Lower leg skin (tissue), 4 donors: ENCODE data around the gene TRPC5OS. TPM values are rescaled to one million over a fixed set of nuclear protein-coding genes. Genes with fewer than 3 reads are reported as not detected.

Experiments used
- DNase-seq, 2 donors: peaks; one replicate each; pipeline ENCODE4 v3.0.0-alpha.2; 2019; ENCODE audit warnings: low spot score in 2 of 2
- H3K4me3 ChIP-seq: fragments of 200-600 bp; sonication (generic); 2 replicates; pipeline ENCODE4 v1.5.1; 2017; ENCODE audit warnings: mild to moderate bottlenecking, low read depth; ENCODE audit not compliant: poor library complexity, severe bottlenecking
- POLR2A ChIP-seq, 2 donors: fragments of 450-650 bp; IDR thresholded peaks; one replicate each; pipeline ENCODE4 v1.6.1; 2016 to 2017; ENCODE audit warnings: antibody characterized with exemption in 2 of 2, mild to moderate bottlenecking in 1 of 2, moderate library complexity in 1 of 2
- WGBS, 2 donors: methylation state at CpG; one replicate each; pipeline ENCODE4 v1.1.5; 2018; 5-methylcytosine and 5-hydroxymethylcytosine counted together
- intact Hi-C: fragments of 100-400 bp; cut with DNase I; formaldehyde crosslinking; loops from one replicate; pipeline ENCODE4 v1.15.0; 2023; ENCODE audit warnings: low total_unique reads
- total RNA-seq, 4 donors: library from RNA; depleted of rRNA; stranded (reverse); fragments of >200 nt; gene quantifications; one replicate each; pipeline ENCODE4 v1.1.0, GENCODE V29; 2016
- TF ChIP-seq, protein P1 (sequence below), 3 donors: fragments of 450-650 bp; IDR thresholded peaks; one replicate each; pipeline ENCODE4 v1.5.1; 2016; ENCODE audit warnings: antibody characterized with exemption in 3 of 3, mild to moderate bottlenecking in 3 of 3, moderate library complexity in 2 of 3

The TRPC5OS gene
- total RNA-seq, 4 donors from 2014 or later: not detected

- no peak for DNase-seq
- intact Hi-C loops: no loop called here
- TF ChIP-seq POLR2A (IDR thresholded peaks at IDR 0.05): no peak
- TF ChIP-seq, protein P1, sequence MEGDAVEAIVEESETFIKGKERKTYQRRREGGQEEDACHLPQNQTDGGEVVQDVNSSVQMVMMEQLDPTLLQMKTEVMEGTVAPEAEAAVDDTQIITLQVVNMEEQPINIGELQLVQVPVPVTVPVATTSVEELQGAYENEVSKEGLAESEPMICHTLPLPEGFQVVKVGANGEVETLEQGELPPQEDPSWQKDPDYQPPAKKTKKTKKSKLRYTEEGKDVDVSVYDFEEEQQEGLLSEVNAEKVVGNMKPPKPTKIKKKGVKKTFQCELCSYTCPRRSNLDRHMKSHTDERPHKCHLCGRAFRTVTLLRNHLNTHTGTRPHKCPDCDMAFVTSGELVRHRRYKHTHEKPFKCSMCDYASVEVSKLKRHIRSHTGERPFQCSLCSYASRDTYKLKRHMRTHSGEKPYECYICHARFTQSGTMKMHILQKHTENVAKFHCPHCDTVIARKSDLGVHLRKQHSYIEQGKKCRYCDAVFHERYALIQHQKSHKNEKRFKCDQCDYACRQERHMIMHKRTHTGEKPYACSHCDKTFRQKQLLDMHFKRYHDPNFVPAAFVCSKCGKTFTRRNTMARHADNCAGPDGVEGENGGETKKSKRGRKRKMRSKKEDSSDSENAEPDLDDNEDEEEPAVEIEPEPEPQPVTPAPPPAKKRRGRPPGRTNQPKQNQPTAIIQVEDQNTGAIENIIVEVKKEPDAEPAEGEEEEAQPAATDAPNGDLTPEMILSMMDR (IDR thresholded peaks at IDR 0.05): no peak
Observed at GRCh38 chrX:111896148-111896547, 20.2 kb downstream of the TRPC5OS start.

GRCh38 chrX:111914398-111915090 lies 38.6 kb downstream of the TRPC5OS start:
- TF ChIP-seq, protein P1 (IDR thresholded peaks at IDR 0.05): no peak
- TF ChIP-seq POLR2A (IDR thresholded peaks at IDR 0.05): no peak
- intact Hi-C loops: no loop called here
- no peak for DNase-seq
- WGBS, 2 donors: 56 to 60% methylated on average over 7 of the region's 7 CpGs
- H3K4me3 ChIP-seq: no peak overlapping the region

More at GRCh38 chrX:111896148-111896547, 20.2 kb downstream of the TRPC5OS start:
- WGBS, 2 donors: 79 to 82% methylated on average over 7 of the region's 7 CpGs
- H3K4me3 ChIP-seq: no peak overlapping the region

DNA sequence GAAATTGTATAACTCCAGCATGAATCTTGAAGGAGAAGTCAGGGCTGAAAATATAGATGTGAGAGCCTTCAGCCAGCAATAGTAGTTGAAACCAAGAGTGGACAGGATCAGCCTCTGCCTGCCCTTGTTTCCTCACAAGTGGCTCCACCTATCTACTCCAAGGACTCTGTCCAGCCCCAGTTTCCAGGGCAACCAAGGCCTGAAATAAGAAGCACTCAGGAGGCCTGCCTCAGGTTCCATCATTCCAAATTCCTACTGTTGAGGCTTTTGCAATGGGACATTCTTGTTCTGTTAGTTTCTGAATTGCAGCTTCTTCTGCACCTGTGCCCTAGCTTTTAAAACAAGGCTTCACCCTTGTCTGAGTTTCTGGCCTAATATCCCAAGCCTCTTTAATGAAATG lies 41.6 kb downstream of the TRPC5OS start:
- intact Hi-C loops: no loop called here
- no peak overlapping the region for H3K4me3 ChIP-seq
- DNase-seq: no peak
- no peak for TF ChIP-seq POLR2A (IDR thresholded peaks at IDR 0.05)
- TF ChIP-seq, protein P1 (IDR thresholded peaks at IDR 0.05): no peak

DNA sequence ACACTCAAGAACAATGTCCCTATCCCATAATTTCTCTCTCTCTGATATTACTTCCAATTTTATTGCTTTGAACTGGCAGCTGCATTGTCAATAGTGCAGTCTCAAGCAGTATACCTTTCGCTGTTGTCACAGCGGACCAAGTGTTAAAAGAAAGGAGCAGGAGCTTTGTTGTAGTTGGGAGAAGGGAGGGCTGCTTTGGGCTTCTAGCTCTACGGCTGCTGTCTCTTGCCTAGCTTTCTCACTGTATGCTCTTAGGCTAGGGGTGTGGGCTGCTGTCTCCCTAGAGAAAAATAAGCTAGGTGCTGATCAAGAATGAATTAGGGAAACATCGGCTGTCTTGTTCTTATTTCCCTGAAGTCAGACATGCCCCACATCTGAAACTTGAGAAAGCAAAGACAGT lies 52.5 kb downstream of the TRPC5OS start:
- WGBS, 2 donors: 74 to 85% methylated on average over 4 of the region's 4 CpGs
- TF ChIP-seq, protein P1 (IDR thresholded peaks at IDR 0.05): no peak
- TF ChIP-seq POLR2A (IDR thresholded peaks at IDR 0.05): no peak
- intact Hi-C loops: no loop called here
- H3K4me3 ChIP-seq: no peak overlapping the region
- DNase-seq: no peak

Other genes with a start within 250 kb of the TRPC5OS start
- gene ALG13, start 195.0 kb upstream of the TRPC5OS start, total RNA-seq: 10 to 100 TPM; 36.7 to 42.9 (median 39.6) TPM
- not detected for gene TRPC5, start 206.6 kb downstream of the TRPC5OS start, total RNA-seq
- not detected for gene RTL4, start 206.8 kb downstream of the TRPC5OS start, total RNA-seq